GM21723 (cell line): ENCODE data around the gene KLHL42.

Source experiments
- ATAC-seq: cut with Tn5 transposase; IDR thresholded peaks from one replicate; pipeline ENCODE4 v1.9.1; 2021; ENCODE audit warnings: mild to moderate bottlenecking, moderate library complexity; ENCODE audit not compliant: unreplicated experiment

The KLHL42 gene

GRCh38 chr12:27852117-27852516, 72.1 kb downstream of the KLHL42 start:
- ATAC-seq = no peak
